Heart left ventricle (tissue), 16 donors: ENCODE results near the gene SYN1. TPM values are rescaled to one million over a fixed set of nuclear protein-coding genes. Genes with fewer than 3 reads are reported as not detected.
A peak's percentile ranks its signal among the peaks of the same experiment; 100 is the strongest.
"Not testable (repeated sequence)": the region's sequence is repeated elsewhere in the genome, so short reads cannot be mapped to it uniquely, and the experiment has no call there.

Experiments used
- ATAC-seq, 4 donors: fragments of 200-7000 bp; cut with Tn5 transposase; one replicate each; pipeline ENCODE4 v1.9.1; 2020 to 2022; ENCODE audit warnings: moderate library complexity in 4 of 4, mild to moderate bottlenecking in 3 of 4, moderate number of reproducible peaks in 1 of 4
- DNase-seq, 5 donors: peaks; one replicate each; pipeline ENCODE4 v3.0.0-alpha.2; 2020
- H3K27ac ChIP-seq, 12 donors: fragments of 200-600 bp; sonication (generic) in 4 of 12; one replicate each; pipeline versions ENCODE4 v1.5.0 to v1.8.0; 2016 to 2022; ENCODE audit warnings: mild to moderate bottlenecking in 2 of 12
- H3K27me3 ChIP-seq, 9 donors: fragments of 200-600 bp; sonication (generic) in 2 of 9; one replicate each; pipeline versions ENCODE4 v1.5.1 to v1.8.0; 2016 to 2022; ENCODE audit warnings: mild to moderate bottlenecking in 3 of 9
- H3K36me3 ChIP-seq, 9 donors: fragments of 200-600 bp; sonication (generic) in 2 of 9; one replicate each; pipeline versions ENCODE4 v1.5.0 to v1.8.0; 2018 to 2022; ENCODE audit warnings: mild to moderate bottlenecking in 2 of 9
- H3K4me1 ChIP-seq, 12 donors: fragments of 200-600 bp; sonication (generic) in 4 of 12; one replicate each; pipeline versions ENCODE4 v1.5.0 to v1.8.0; 2016 to 2022; ENCODE audit warnings: mild to moderate bottlenecking in 3 of 12
- H3K4me3 ChIP-seq, 12 donors: fragments of 200-600 bp; sonication (generic) in 4 of 12; one replicate each; pipeline versions ENCODE4 v1.5.0 to v1.8.0; 2017 to 2022; ENCODE audit warnings: mild to moderate bottlenecking in 9 of 12, moderate library complexity in 4 of 12
- H3K9me3 ChIP-seq, 12 donors: fragments of 200-600 bp; sonication (generic) in 4 of 12; one replicate each; pipeline versions ENCODE4 v1.5.0 to v1.8.0; 2016 to 2022; ENCODE audit warnings: mild to moderate bottlenecking in 1 of 12
- POLR2A ChIP-seq, 2 donors: fragments of 450-650 bp; IDR thresholded peaks; one replicate each; pipeline ENCODE4 v1.6.1; 2017; ENCODE audit warnings: antibody characterized with exemption in 2 of 2, mild to moderate bottlenecking in 2 of 2, moderate library complexity in 2 of 2
- WGBS, 4 donors: extraction: QIAGEN DNeasy Blood & Tissue Kit in 2 of 4; methylation state at CpG; one replicate each; pipeline versions ENCODE4 v1.1.5 to v1.1.7; 2013 to 2018; 5-methylcytosine and 5-hydroxymethylcytosine counted together
- intact Hi-C, 10 donors: fragments of 100-400 bp; cut with DNase I; formaldehyde crosslinking; loops; one replicate each; pipeline versions ENCODE4 v1.11.1 to v1.14.2; 2022
- long read RNA-seq, 3 donors: library from polyadenylated mRNA; unstranded; transcript quantifications; one replicate each; pipeline ENCODE4 v2.0.0, GENCODE V29; 2020 to 2021
- polyA plus RNA-seq, 2 donors: library from polyadenylated mRNA; stranded (reverse); fragments of 200-250 nt; gene quantifications; one replicate each; pipeline ENCODE4 v1.2.3, GENCODE V29; 2013
- total RNA-seq, 9 donors: library from RNA; depleted of rRNA in 2 of 9; stranded (reverse); fragments of >200 nt in 2 of 9; fragmentation: NEBNext Ultra II Directional in 3 of 9; extraction: Animal tissue kit (Norgen Biotek cat#: 25700) in 3 of 9; gene quantifications; one replicate each; pipeline versions ENCODE4 v1.1.0 to v1.2.4, GENCODE V29; 2016 to 2023
- TF ChIP-seq, protein P1 (sequence below), 12 donors: fragments of 200-600 bp; sonication (generic) in 4 of 12; IDR thresholded peaks; one replicate each; pipeline versions ENCODE4 v1.5.0 to v1.8.0; 2018 to 2022; ENCODE audit warnings: antibody characterized with exemption in 12 of 12, mild to moderate bottlenecking in 5 of 12
- donor health status: ischemic (EF 13 %, LVEDD 7.1; RV severe dilation, severe dysfunction).
- donor health status: healthy with polysubstance abuse.
- donor health status: DM: no; HTN: yes; CAD: no.
- donor health status: DM: no; HTN: no; CAD: no.
- donor health status: ischemic (EF 25% LVEDD 6.9; RV normal size, moderate dysfunction).
- donor health status: ischemic (EF 25% LVEDD 5.7; RV mildly dilated, moderate dysfunction).
- donor health status: healthy.
- donor health status: DM: yes; HTN: yes; CAD: no.
- donor health status: ischemic (EF 35%, LVEDD 5.7; RV mildly dilated, moderate dysfunction).
- donor health status: nonischemic (EF 11% LVEDD 7.7; RV severe dilation, severe dysfunction).
- donor health status: DM: yes; HTN: yes; CAD: no.
- donor health status: PGD.
- donor health status: ischemic (EF 29% LVEDD 5.4; RV normal size, mild dysfunction).
- donor health status: nonischemic (EF 23%, LVEDD 6.1; RV moderate dilation, normal function).

The SYN1 gene
- total RNA-seq (10 to 100 TPM in 5 of 9 donors, 1 to 10 TPM in 4; 7.1 to 20.5 (median 11.2) TPM), polyA plus RNA-seq (10 to 100 TPM; 11.3 to 20.5 TPM)
- long read RNA-seq, donor 1, partial matches to known transcripts, result 7 of 7 reads
- long read RNA-seq, donor 1, other reads (novel, unspliced or antisense), result 0 of 7 reads
- long read RNA-seq, donor 2, partial matches to known transcripts, result 4 of 4 reads
- long read RNA-seq, donor 2, other reads (novel, unspliced or antisense), result 0 of 4 reads
- long read RNA-seq, donor 3, partial matches to known transcripts, result 5 of 5 reads
- long read RNA-seq, donor 3, other reads (novel, unspliced or antisense), result 0 of 5 reads

DNA sequence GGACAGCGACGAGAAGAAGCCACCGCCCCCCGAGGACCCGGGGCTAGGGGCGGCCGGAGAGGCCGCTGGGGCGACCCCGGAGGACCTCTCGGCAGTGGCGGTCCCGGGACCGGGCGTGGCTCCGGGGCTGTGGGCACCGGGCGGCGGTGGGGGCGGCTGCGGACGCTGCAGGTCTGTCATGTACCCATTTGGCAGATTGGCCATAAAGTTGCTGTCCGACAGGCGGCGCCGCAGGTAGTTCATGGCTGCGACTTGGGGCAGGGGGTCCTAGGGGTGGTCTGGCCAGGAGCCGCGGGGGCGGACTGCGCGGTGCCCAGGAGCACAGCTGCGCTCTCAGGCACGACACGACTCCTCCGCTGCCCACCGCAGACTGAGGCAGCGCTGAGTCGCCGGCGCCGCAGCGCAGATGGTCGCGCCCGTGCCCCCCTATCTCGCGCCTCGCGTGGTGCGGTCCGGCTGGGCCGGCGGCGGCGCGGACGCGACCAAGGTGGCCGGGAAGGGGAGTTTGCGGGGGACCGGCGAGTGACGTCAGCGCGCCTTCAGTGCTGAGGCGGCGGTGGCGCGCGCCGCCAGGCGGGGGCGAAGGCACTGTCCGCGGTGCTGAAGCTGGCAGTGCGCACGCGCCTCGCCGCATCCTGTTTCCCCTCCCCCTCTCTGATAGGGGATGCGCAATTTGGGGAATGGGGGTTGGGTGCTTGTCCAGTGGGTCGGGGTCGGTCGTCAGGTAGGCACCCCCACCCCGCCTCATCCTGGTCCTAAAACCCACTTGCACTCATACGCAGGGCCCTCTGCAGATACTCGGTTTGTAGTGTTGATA lies at the start of gene SYN1:
Gene SYN1 (minus strand): TSS at position 372 of the 817 bp plus-strand sequence. CDS start 129 bp downstream, at position 243.
- Histone ChIP-seq H3K9me3 (no peaks in the 10 kb centered on the region), H3K4me3 (peak within 1 kb of the TSS in 10 of 12 donors; percentile 9 to 60 (median 42)), H3K36me3 (no peaks in the 10 kb centered on the region), H3K4me1 (peaks cover 0 to 6% (median 0%) of the 10 kb centered on the region in 12 donors), H3K27me3 (peaks cover 0 to 14% (median 0%) of the 10 kb centered on the region in 9 donors), H3K27ac (no peak within 1 kb of the TSS)
- peak; percentile 79 to 90 (median 85) for DNase-seq
- intact Hi-C loops, result loop anchor here in 3 of 10 donors (5.0 to 10.0 kb wide), 2 partner anchors 37 to 55 kb away; partner anchors contain the start of genes ARAF (in 2 of the 3) and TIMP1 (in 1 of the 3)
- 2 to 55% (median 19%) methylated on average over 12 to 88 of the region's 88 CpGs for WGBS, 4 donors
- ATAC-seq, result peak; percentile 67 to 95 (median 93)
- TF ChIP-seq POLR2A (IDR thresholded peaks at IDR 0.05), result no peak
- TF ChIP-seq, protein P1, sequence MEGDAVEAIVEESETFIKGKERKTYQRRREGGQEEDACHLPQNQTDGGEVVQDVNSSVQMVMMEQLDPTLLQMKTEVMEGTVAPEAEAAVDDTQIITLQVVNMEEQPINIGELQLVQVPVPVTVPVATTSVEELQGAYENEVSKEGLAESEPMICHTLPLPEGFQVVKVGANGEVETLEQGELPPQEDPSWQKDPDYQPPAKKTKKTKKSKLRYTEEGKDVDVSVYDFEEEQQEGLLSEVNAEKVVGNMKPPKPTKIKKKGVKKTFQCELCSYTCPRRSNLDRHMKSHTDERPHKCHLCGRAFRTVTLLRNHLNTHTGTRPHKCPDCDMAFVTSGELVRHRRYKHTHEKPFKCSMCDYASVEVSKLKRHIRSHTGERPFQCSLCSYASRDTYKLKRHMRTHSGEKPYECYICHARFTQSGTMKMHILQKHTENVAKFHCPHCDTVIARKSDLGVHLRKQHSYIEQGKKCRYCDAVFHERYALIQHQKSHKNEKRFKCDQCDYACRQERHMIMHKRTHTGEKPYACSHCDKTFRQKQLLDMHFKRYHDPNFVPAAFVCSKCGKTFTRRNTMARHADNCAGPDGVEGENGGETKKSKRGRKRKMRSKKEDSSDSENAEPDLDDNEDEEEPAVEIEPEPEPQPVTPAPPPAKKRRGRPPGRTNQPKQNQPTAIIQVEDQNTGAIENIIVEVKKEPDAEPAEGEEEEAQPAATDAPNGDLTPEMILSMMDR (IDR thresholded peaks at IDR 0.05), result peak in 6 of 12 donors; percentile 7 to 61 (median 28)

DNA sequence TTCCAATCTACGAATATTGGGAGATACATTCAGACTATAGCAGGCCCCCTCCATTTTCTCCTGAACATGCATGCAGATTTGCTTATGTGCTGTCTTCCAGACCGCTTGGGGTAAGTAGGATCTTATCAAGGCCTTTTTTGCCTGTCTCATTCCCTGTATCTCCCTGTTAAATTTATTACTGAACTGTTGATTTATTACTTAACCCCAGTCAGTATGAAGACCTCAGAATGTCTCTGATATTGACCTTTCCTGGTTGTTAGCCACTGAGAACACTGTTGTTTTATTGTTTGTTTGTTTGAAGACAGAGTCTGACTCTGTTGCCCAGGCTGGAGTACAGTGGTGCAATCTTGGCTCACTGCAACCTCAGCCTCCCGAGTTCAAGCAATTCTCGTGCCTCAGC lies 46.1 kb upstream of the SYN1 start:
- ATAC-seq, intact Hi-C loops: not testable (repeated sequence)

DNA sequence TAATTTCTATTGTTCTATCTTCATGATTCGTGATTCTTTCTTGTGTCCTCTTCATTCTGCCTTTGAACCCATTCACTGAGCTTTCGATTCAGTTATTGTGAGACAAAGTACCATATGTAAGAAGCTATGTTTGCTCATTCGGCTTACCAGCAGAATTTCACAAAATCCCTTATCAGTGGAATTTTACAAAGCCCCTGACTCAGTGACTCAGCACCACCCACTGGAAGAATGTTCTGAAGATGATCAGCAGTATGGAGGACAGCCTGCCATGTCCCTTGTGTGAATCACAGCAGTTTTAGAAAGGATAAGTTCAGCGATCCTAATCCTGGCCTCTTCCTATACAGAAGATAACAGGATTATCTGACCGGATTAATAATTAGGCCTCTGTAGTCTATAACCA lies 45.1 kb upstream of the SYN1 start:
- H3K4me1 ChIP-seq, result peaks cover 0 to 2% (median 0%) of the 10 kb centered on the region in 12 donors
- H3K36me3 ChIP-seq, result no peaks in the 10 kb centered on the region
- H3K27ac ChIP-seq, result no peak overlapping the region
- 71 to 89% (median 74%) methylated on average over 5 of the region's 5 CpGs for WGBS, 4 donors
- H3K9me3 ChIP-seq, result no peaks in the 10 kb centered on the region
- ATAC-seq, result no peak
- intact Hi-C loops, result no loop called here
- no peak for DNase-seq
- TF ChIP-seq, protein P1 (IDR thresholded peaks at IDR 0.05), result no peak
- no peak for TF ChIP-seq POLR2A (IDR thresholded peaks at IDR 0.05)
- H3K4me3 ChIP-seq, result no peak overlapping the region
- no peaks in the 10 kb centered on the region for H3K27me3 ChIP-seq

More for the DNA sequence above, 46.1 kb upstream of the SYN1 start:
- not testable (repeated sequence) for H3K4me1 ChIP-seq, H3K9me3 ChIP-seq, DNase-seq, H3K4me3 ChIP-seq, H3K27ac ChIP-seq, H3K27me3 ChIP-seq, H3K36me3 ChIP-seq
- 71 to 95% (median 87%) methylated on average over 4 of the region's 4 CpGs for WGBS, 4 donors

GRCh38 chrX:47662144-47662657 lies 42.5 kb upstream of the SYN1 start:
- Histone ChIP-seq H3K27ac (peak overlapping the region in 2 of 12 donors; percentile 24 to 48), H3K9me3 (no peaks in the 10 kb centered on the region), H3K36me3 (peaks cover 0 to 6% (median under 1%) of the 10 kb centered on the region in 9 donors), H3K4me3 (no peak overlapping the region), H3K4me1 (peaks cover 0 to 13% (median 3%) of the 10 kb centered on the region in 12 donors), H3K27me3 (no peaks in the 10 kb centered on the region)
- no peak for TF ChIP-seq POLR2A (IDR thresholded peaks at IDR 0.05)
- TF ChIP-seq, protein P1 (IDR thresholded peaks at IDR 0.05), result no peak
- WGBS, 4 donors, result 22 to 85% (median 54%) methylated on average over 1 of the region's 1 CpG
- intact Hi-C loops, result no loop called here
- ATAC-seq, result no peak
- DNase-seq, result peak in 1 of 5 donors; percentile 46
